Heart left ventricle (tissue), 16 donors: ENCODE measurements around the gene PPP1R26. TPM values are rescaled to one million over a fixed set of nuclear protein-coding genes. Genes with fewer than 3 reads are reported as not detected.

Source experiments
- ATAC-seq, 4 donors: fragments of 200-7000 bp; cut with Tn5 transposase; one replicate each; pipeline ENCODE4 v1.9.1; 2020 to 2022; ENCODE audit warnings: moderate library complexity in 4 of 4, mild to moderate bottlenecking in 3 of 4, moderate number of reproducible peaks in 1 of 4
- DNase-seq, 5 donors: peaks; one replicate each; pipeline ENCODE4 v3.0.0-alpha.2; 2020
- H3K27ac ChIP-seq, 12 donors: fragments of 200-600 bp; sonication (generic) in 4 of 12; one replicate each; pipeline versions ENCODE4 v1.5.0 to v1.8.0; 2016 to 2022; ENCODE audit warnings: mild to moderate bottlenecking in 2 of 12
- H3K27me3 ChIP-seq, 9 donors: fragments of 200-600 bp; sonication (generic) in 2 of 9; one replicate each; pipeline versions ENCODE4 v1.5.1 to v1.8.0; 2016 to 2022; ENCODE audit warnings: mild to moderate bottlenecking in 3 of 9
- H3K36me3 ChIP-seq, 9 donors: fragments of 200-600 bp; sonication (generic) in 2 of 9; one replicate each; pipeline versions ENCODE4 v1.5.0 to v1.8.0; 2018 to 2022; ENCODE audit warnings: mild to moderate bottlenecking in 2 of 9
- H3K4me1 ChIP-seq, 12 donors: fragments of 200-600 bp; sonication (generic) in 4 of 12; one replicate each; pipeline versions ENCODE4 v1.5.0 to v1.8.0; 2016 to 2022; ENCODE audit warnings: mild to moderate bottlenecking in 3 of 12
- H3K4me3 ChIP-seq, 12 donors: fragments of 200-600 bp; sonication (generic) in 4 of 12; one replicate each; pipeline versions ENCODE4 v1.5.0 to v1.8.0; 2017 to 2022; ENCODE audit warnings: mild to moderate bottlenecking in 9 of 12, moderate library complexity in 4 of 12
- H3K9me3 ChIP-seq, 12 donors: fragments of 200-600 bp; sonication (generic) in 4 of 12; one replicate each; pipeline versions ENCODE4 v1.5.0 to v1.8.0; 2016 to 2022; ENCODE audit warnings: mild to moderate bottlenecking in 1 of 12
- CTCF ChIP-seq, 12 donors: fragments of 200-600 bp; sonication (generic) in 4 of 12; IDR thresholded peaks; one replicate each; pipeline versions ENCODE4 v1.5.0 to v1.8.0; 2018 to 2022; ENCODE audit warnings: antibody characterized with exemption in 12 of 12, mild to moderate bottlenecking in 5 of 12
- POLR2A ChIP-seq, 2 donors: fragments of 450-650 bp; IDR thresholded peaks; one replicate each; pipeline ENCODE4 v1.6.1; 2017; ENCODE audit warnings: antibody characterized with exemption in 2 of 2, mild to moderate bottlenecking in 2 of 2, moderate library complexity in 2 of 2
- WGBS, 4 donors: extraction: QIAGEN DNeasy Blood & Tissue Kit in 2 of 4; methylation state at CpG; one replicate each; pipeline versions ENCODE4 v1.1.5 to v1.1.7; 2013 to 2018; 5-methylcytosine and 5-hydroxymethylcytosine counted together
- intact Hi-C, 10 donors: fragments of 100-400 bp; cut with DNase I; formaldehyde crosslinking; loops; one replicate each; pipeline versions ENCODE4 v1.11.1 to v1.14.2; 2022
- polyA plus RNA-seq, 2 donors: library from polyadenylated mRNA; stranded (reverse); fragments of 200-250 nt; gene quantifications; one replicate each; pipeline ENCODE4 v1.2.3, GENCODE V29; 2013
- total RNA-seq, 9 donors: library from RNA; depleted of rRNA in 2 of 9; stranded (reverse); fragments of >200 nt in 2 of 9; fragmentation: NEBNext Ultra II Directional in 3 of 9; extraction: Animal tissue kit (Norgen Biotek cat#: 25700) in 3 of 9; gene quantifications; one replicate each; pipeline versions ENCODE4 v1.1.0 to v1.2.4, GENCODE V29; 2016 to 2023
- donor health status: ischemic (EF 13 %, LVEDD 7.1; RV severe dilation, severe dysfunction).
- donor health status: healthy with polysubstance abuse.
- donor health status: DM: no; HTN: yes; CAD: no.
- donor health status: DM: no; HTN: no; CAD: no.
- donor health status: ischemic (EF 25% LVEDD 6.9; RV normal size, moderate dysfunction).
- donor health status: ischemic (EF 25% LVEDD 5.7; RV mildly dilated, moderate dysfunction).
- donor health status: healthy.
- donor health status: DM: yes; HTN: yes; CAD: no.
- donor health status: ischemic (EF 35%, LVEDD 5.7; RV mildly dilated, moderate dysfunction).
- donor health status: nonischemic (EF 11% LVEDD 7.7; RV severe dilation, severe dysfunction).
- donor health status: DM: yes; HTN: yes; CAD: no.
- donor health status: PGD.
- donor health status: ischemic (EF 29% LVEDD 5.4; RV normal size, mild dysfunction).
- donor health status: nonischemic (EF 23%, LVEDD 6.1; RV moderate dilation, normal function).

The PPP1R26 gene
- total and polyA plus RNA-seq, 11 donors: 13.2 to 30.1 (median 19.3) TPM

GRCh38 chr9:135488013-135488330, 8.4 kb downstream of the PPP1R26 start:
- Histone ChIP-seq H3K9me3 (no peaks in the 10 kb centered on the region), H3K27ac (no peak overlapping the region), H3K4me3 (no peak overlapping the region), H3K4me1 (no peaks in the 10 kb centered on the region), H3K27me3 (no peaks in the 10 kb centered on the region), H3K36me3 (peaks cover 0 to 55% (median 47%) of the 10 kb centered on the region in 9 donors)
- intact Hi-C loops: loop anchor here in 1 of 10 donors (2.0 kb wide), 1 partner anchor 37 kb away; no protein-coding TSS in a partner anchor
- no peak for ATAC-seq
- peak in 1 of 5 donors; percentile 53 for DNase-seq
- TF ChIP-seq POLR2A (IDR thresholded peaks at IDR 0.05) (no peak), CTCF (IDR thresholded peaks at IDR 0.05) (no peak)
- WGBS, 4 donors: 96 to 97% (median 97%) methylated on average over 18 of the region's 18 CpGs

- Histone ChIP-seq H3K27ac (no peak overlapping the region), H3K4me3 (no peak overlapping the region), H3K36me3 (peaks cover 0 to 55% (median 47%) of the 10 kb centered on the region in 9 donors), H3K9me3 (no peaks in the 10 kb centered on the region), H3K4me1 (no peaks in the 10 kb centered on the region), H3K27me3 (no peaks in the 10 kb centered on the region)
- DNase-seq (peak in 1 of 5 donors; percentile 19), ATAC-seq (no peak)
- WGBS, 4 donors: 90 to 93% (median 90%) methylated on average over 14 to 17 of the region's 17 CpGs
- intact Hi-C loops: loop anchor here in 1 of 10 donors (2.0 kb wide), 1 partner anchor 36 kb away; no protein-coding TSS in a partner anchor
- TF ChIP-seq CTCF (IDR thresholded peaks at IDR 0.05): no peak
- TF ChIP-seq POLR2A (IDR thresholded peaks at IDR 0.05): no peak
These were observed 8.9 kb downstream of the PPP1R26 start for GRCh38 chr9:135488527-135488926.

DNA sequence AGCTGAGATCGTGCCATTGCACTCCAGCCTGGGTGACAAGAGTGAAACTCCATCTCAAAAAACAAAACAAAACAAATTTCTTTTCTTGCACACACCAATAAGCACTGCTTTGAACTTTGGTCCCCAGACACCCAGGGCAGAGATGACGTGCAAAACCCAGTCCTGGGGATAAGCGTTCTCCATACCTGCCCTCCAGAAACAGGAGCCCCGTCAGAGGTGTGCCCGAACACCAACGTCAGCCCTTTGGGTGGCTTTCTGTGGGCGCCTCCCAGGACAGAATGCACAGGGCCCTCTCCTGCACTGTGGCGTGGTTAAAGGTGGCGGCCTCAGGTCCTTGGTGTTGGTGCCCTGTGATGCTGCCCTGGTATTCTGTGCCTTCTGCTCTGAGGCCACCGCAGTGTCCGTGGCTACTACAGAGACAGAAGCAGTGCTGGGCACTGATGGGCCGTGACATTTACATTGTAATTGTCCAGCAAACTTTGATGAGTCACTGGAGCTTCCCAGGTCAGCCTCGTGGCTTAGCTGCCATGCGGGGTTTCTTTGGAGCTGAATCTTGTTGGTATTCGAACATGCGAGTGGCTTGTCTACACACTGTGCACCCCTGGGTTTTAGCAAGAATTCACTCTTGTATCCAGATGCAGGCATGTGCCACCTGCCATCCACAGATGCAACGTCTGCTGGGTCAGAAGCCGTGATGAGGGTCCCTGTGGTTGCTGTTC, 9.8 kb downstream of the PPP1R26 start:
- ATAC-seq (peak in 1 of 4 donors; percentile 18), DNase-seq (peak in 1 of 5 donors; percentile 28)
- Histone ChIP-seq H3K4me1 (no peaks in the 10 kb centered on the region), H3K36me3 (peaks cover 0 to 50% (median 40%) of the 10 kb centered on the region in 9 donors), H3K9me3 (no peaks in the 10 kb centered on the region), H3K27me3 (no peaks in the 10 kb centered on the region), H3K4me3 (no peak overlapping the region), H3K27ac (no peak overlapping the region)
- 89 to 95% (median 91%) methylated on average over 16 to 18 of the region's 18 CpGs for WGBS, 4 donors
- intact Hi-C loops: loop anchor here in 1 of 10 donors (2.0 kb wide), 1 partner anchor 35 kb away; no protein-coding TSS in a partner anchor
- TF ChIP-seq POLR2A (IDR thresholded peaks at IDR 0.05): no peak
- TF ChIP-seq CTCF (IDR thresholded peaks at IDR 0.05): no peak

DNA sequence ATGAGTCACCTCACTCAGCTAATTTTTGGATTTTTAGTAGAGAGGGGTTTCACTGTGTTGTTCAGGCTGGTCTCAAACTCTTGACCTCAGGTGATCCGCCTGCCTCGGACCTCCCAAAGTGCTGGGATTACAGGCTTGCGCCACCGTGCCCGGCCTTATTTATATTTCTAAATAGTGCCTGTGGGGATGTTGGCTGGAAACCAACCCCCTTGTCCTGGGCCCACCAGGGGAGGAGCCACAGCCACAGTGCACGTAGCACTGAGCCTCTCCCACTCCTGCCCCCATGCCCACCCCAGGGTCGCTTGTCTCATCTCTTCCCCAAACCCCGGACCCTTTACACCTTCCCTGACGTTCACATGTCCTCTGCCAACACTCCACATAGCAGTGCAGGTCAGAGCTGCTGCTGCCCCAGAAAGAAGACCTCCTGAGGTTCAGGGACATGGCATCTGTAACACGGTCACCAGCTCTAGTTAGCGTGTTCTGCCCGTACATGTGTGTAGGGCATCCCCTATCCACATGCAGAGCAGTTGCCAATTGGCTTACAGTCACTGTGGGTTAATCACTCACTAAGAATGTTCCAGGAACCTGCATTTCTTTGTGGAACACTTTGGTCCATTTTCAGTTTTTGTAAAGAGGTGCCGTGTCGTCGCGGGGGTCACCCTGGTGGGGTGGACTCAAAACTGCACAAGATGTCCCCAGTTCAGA, 10.7 kb downstream of the PPP1R26 start:
- Histone ChIP-seq H3K4me3 (no peak overlapping the region), H3K27ac (no peak overlapping the region), H3K27me3 (no peaks in the 10 kb centered on the region), H3K36me3 (peaks cover 0 to 40% (median 32%) of the 10 kb centered on the region in 9 donors), H3K4me1 (no peaks in the 10 kb centered on the region), H3K9me3 (no peaks in the 10 kb centered on the region)
- ATAC-seq: no peak
- 90 to 96% (median 92%) methylated on average over 16 of the region's 16 CpGs for WGBS, 4 donors
- intact Hi-C loops: no loop called here
- peak in 1 of 5 donors; percentile 14 for DNase-seq
- TF ChIP-seq POLR2A (IDR thresholded peaks at IDR 0.05) (no peak), CTCF (IDR thresholded peaks at IDR 0.05) (no peak)
